ENCODE measurements around the gene DIS3L2. TPM values are rescaled to one million over a fixed set of nuclear protein-coding genes. Genes with fewer than 3 reads are reported as not detected.
"Not testable (repeated sequence)": the region's sequence is repeated elsewhere in the genome, so short reads cannot be mapped to it uniquely, and the experiment has no call there.

DIS3L2 gene
- polyA plus RNA-seq, 3 donors = 31.3 to 35.4 (median 33.2) TPM

DNA sequence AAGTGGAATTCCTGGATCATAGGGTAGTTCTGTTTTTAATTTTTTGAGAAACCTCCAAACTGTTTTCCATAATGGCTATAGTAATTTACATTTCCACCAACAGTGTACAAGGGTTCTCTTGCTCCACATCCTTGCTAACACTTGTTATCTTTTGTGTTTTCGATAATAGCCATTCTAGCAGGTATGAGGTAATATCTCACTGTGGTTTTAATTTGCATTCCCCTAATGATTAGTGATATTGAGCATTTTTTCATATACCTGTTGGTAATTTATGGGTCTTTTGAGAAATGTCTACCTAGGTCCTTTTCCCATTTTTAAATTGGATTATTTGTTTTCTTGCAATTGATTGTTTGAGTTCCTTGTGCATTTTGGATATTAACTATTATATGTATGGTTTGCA lies 39.6 kb downstream of the DIS3L2 start:
- no peak for DNase-seq (ENCODE audit: low read depth in 3 of 3, low spot score in 2 of 3)

- DNase-seq (ENCODE audit: low read depth in 3 of 3, low spot score in 2 of 3) = no peak
Observed at GRCh38 chr2:232006253-232006652, 44.7 kb downstream of the DIS3L2 start.

DNA sequence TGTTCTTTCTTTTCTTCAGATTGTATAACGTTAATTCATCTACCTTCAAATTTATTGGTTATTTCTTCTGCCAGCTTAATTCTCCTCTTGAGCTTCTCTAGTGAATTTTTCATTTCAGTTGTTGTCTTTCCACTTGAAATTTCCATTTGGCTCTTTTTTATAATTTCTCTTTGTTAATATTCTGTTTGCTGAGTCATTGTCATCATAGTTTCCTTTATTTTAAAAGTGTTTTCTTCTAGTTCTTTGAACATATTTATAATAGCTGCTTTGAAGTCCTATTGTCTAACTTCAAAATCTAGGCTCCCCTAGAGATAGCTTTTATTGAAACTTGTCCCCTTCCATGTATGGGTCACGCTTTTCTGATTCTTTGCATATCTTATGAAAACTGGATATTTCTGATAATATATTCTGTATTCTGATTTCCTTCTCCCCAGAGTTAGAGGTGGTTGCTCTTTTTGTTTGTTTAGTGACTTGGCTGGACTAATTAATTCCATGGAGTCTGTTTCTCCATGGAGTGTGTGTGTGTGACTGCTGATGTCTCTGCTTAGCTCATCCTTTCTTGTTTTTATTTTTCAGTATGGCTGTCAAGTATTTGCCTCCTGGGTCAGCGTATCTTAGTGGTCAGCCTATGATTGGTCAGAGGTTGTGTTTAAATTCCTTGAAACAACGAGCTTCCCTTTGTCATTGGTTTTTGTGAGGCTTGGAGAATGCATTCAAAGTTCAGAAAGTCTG lies 47.6 kb downstream of the DIS3L2 start:
- DNase-seq (ENCODE audit: low read depth in 3 of 3, low spot score in 2 of 3) = no peak

DNA sequence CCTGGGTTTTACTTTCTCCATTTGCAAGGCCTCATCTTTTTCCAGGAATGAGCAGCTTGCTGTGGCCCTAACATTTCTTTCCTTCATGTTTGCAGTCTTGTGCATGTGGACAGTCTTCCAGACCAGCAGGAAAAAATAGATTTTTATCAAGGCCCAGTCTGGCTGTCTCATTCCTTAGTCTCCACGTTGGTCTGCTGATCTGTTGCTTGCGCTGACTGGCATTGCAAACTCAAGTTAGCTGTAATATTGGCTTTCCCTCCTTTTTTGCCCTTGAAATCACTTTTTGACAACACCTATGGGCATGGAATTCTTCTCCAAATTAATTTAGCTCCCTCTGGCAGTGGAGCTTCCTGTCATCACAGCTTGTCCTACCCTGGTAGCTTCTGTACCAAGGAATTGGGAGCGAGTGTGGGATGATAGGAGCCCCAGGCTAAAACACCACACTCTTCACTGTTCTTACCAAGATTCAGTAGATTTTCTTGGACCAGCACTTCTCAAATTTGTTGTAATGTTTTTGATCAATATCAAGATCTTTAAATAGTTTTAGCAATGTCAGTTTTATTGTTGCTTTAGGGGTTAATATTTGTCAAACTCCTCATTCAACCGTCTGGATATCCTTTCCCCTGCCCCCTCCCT lies 48.2 kb downstream of the DIS3L2 start:
- DNase-seq (ENCODE audit: low read depth in 3 of 3, low spot score in 2 of 3) = no peak

- DNase-seq (ENCODE audit: low read depth in 3 of 3, low spot score in 2 of 3) = no peak
Observed at GRCh38 chr2:232013701-232014353, 52.3 kb downstream of the DIS3L2 start.

GRCh38 chr2:232014681-232015080 lies 53.2 kb downstream of the DIS3L2 start:
- DNase-seq (ENCODE audit: low read depth in 3 of 3, low spot score in 2 of 3) = no peak

GRCh38 chr2:232018181-232018580 lies 56.7 kb downstream of the DIS3L2 start:
- DNase-seq (ENCODE audit: low read depth in 3 of 3, low spot score in 2 of 3) = no peak

GRCh38 chr2:232022718-232023117 lies 61.2 kb downstream of the DIS3L2 start:
- no peak for DNase-seq (ENCODE audit: low read depth in 3 of 3, low spot score in 2 of 3)

DNA sequence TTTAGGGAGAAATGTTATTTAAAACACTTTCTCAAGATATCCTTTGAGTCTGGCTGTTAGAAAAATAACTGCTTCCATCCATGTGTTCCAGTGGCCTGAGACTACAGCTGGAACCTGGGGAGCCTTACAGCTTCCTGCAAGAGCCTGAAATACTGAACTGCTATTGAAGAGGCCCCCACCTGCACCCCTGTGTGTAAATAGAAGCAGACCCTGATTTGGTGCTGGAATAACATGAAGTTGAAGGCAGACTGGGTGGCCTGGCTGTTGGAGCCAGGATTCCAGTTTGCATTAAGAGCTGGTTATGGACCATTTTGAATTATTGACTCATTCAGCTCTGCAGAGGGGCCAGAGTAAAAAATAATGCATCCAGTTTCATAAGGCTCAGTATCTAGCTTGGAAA lies 61.9 kb downstream of the DIS3L2 start:
- no peak for DNase-seq (ENCODE audit: low read depth in 3 of 3, low spot score in 2 of 3)

DNA sequence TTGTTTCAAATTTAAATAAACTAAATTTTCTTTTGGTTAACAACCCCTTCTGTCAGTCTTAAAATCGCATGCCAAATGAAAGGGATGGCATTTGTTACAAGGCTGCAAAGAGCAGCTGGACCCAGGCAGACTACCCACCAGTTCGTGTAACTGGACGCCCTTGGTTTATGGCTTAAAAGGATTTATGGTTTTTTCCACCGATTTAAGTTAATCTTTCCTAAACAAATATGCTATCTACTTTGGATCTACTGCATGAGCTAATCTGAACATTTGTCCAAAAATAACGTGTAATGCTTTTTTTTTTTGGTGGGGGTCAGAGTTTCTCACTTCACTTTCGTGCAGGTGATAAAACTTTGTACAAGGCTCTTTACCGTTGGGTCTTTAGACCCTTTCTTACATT lies 62.9 kb downstream of the DIS3L2 start:
- no peak for DNase-seq (ENCODE audit: low read depth in 3 of 3, low spot score in 2 of 3)

DNA sequence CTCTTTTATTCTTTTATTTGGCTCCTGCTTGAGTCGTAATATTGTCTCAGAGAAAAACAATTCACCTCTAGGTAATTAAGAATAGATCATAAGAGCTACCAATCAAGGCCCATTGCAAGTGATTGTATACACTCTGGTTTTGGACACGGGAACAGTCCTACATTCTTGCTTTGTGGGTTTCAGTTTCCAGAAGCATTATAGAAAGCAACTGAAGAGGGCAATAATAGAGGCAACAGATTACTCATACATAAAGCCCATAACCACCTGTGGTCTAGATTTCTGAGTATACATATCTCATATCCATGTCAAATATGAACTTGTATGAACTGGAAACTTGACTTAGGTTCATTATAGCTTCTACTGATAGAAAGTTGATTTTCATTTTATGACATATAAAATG lies 65.4 kb downstream of the DIS3L2 start:
- no peak for DNase-seq (ENCODE audit: low read depth in 3 of 3, low spot score in 2 of 3)

- DNase-seq (ENCODE audit: low read depth in 3 of 3, low spot score in 2 of 3) = no peak
Observed at GRCh38 chr2:232027530-232027929, 66.0 kb downstream of the DIS3L2 start.

DNA sequence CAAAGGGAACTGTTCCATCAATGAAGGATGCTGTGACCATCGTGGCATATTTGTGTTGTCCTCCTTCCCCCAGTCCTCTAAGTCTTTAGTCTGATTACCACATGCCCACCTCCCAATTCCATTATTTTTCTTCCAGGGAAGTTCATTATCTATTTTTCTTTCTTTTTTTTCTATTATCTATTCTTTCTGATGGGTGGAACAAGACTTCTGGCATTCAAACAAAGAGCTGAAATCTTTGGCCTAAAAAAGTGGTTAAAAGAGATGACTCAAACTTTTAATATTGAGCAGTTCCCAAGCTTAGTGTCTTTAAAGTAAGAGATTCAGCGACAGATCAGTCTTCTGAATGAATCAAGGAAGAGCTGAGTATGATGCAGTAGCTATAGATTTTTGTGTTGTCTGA lies 66.6 kb downstream of the DIS3L2 start:
- DNase-seq (ENCODE audit: low read depth in 3 of 3, low spot score in 2 of 3) = no peak

DNA sequence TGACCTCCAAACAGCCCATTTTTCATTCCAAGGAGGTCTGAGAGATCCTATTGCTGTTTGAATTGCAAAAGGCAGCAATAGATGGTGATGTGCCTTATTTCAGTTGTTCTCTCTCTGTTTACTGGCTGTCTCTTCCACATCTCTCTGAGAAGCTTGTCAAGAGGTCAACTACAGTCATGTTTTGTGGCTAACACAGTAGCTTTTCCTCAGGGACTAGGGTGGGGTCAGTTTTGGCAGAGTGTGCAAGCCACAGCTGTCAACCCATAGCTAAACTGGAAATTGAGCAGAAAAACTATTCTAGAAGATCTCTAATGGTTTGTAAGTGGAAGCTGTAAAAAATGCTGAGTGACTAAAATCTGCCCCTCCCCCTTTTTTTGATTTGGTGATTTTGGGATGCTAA lies 67.1 kb downstream of the DIS3L2 start:
- no peak for DNase-seq (ENCODE audit: low read depth in 3 of 3, low spot score in 2 of 3)

- no peak for DNase-seq (ENCODE audit: low read depth in 3 of 3, low spot score in 2 of 3)
Observed at GRCh38 chr2:232029346-232029745, 67.8 kb downstream of the DIS3L2 start.

- no peak for DNase-seq (ENCODE audit: low read depth in 3 of 3, low spot score in 2 of 3)
Observed at GRCh38 chr2:232030229-232030628, 68.7 kb downstream of the DIS3L2 start.

DNA sequence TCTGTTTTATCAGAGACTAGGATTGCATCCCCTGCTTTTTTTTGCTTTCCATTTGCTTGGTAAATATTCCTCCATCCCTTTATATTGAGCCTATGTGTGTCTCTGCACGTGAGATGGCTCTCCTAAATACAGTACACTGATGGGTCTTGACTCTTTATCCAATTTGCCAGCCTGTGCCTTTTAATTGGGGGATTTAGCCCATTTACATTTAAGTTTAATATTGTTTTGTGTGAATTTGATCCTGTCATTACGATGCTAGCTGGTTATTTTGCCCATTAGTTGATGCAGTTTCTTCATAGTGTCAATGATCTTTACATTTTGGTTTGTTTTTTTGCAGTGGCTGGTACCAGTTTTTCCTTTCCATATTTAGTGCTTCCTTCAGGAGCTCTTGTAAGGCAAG lies 73.8 kb downstream of the DIS3L2 start:
- not testable (repeated sequence) for DNase-seq (ENCODE audit: low read depth in 3 of 3, low spot score in 2 of 3)

GRCh38 chr2:232036876-232037275 lies 75.4 kb downstream of the DIS3L2 start:
- DNase-seq (ENCODE audit: low read depth in 3 of 3, low spot score in 2 of 3) = not testable (repeated sequence)

DNA sequence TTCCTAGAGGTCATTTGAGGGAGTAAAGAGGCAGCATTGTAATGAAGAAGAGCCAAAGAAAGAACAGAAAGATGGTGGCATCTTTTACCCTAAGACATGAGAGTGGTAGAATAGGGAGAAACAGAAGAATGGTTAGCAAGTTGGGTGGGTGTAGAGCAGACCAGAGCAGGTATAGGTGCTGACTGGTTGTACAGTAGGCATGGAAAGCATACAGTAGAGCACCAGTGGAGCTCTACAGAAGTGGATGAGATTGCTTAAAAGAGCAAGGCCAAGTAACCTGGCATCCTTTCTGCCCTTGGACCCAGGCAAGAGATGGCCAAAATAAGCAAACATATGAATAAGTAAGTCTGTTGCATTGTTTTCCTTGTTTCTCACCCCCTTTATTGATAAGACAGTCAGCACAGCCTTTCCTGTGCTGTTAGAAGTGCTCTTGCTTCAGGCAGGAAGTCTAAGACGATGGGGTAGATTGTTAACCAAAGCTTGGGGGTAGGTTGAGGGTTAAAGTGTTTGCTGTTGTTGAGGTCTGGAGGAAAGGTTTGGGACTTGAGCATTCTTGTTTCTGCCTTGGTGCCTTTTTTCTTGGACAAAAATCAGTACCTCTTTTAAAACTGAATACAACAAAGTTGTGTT lies 76.9 kb downstream of the DIS3L2 start:
- no peak for DNase-seq (ENCODE audit: low read depth in 3 of 3, low spot score in 2 of 3)

DNA sequence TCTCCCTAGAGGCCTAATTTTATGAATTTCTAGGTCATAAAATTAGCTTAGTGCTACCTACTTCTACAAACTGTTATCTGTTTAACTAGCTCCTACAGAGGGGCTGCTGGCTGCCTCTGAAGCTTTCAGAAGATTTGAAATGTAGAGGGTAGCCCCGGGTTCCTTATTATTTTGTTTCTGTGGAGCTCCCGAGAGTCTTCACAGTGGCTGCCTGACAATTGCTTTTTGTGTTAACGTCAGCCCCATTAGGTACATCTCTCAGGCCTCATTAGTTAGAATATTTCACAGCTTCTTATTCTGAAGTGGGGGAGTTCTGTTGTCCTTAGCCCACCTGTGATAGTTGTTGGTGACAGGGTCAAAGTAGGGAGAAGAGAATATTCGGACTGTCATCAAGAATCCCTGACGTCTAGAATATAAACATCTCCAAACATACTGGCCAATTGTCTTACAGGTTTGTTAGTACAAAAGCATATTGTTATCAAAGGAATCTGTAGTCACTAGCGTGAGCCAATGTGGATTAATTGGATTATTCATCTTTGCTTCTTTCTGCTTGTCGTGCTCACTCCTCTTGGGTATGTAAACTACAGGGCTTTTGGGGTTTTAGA lies 77.5 kb downstream of the DIS3L2 start:
- DNase-seq (ENCODE audit: low read depth in 3 of 3, low spot score in 2 of 3) = no peak

GRCh38 chr2:232042911-232043574 lies 81.5 kb downstream of the DIS3L2 start:
- DNase-seq (ENCODE audit: low read depth in 3 of 3, low spot score in 2 of 3) = no peak

Data from right renal cortex interstitium (tissue), 3 donors.